Neural progenitor cell (in vitro differentiated cells): ENCODE data around the gene DDX31. TPM values are rescaled to one million over a fixed set of nuclear protein-coding genes. Genes with fewer than 3 reads are reported as not detected.
A peak's percentile ranks its signal among the peaks of the same experiment; 100 is the strongest.

Experiments used
- DNase-seq: peaks from one replicate; pipeline ENCODE4 v3.0.0-alpha.2; 2016; ENCODE audit warnings: low spot score
- H2AFZ ChIP-seq: fragments of 200-600 bp; sonication (generic); replicated peaks from 2 replicates; pipeline ENCODE4 v1.6.1; 2016; ENCODE audit warnings: antibody characterized with exemption
- H3F3A ChIP-seq: fragments of 200-600 bp; sonication (generic); 2 replicates; pipeline ENCODE4 v1.6.1; 2016; ENCODE audit warnings: antibody characterized with exemption, low read depth
- H3K27ac ChIP-seq: fragments of 200-600 bp; sonication (generic); 2 replicates; pipeline ENCODE4 v1.5.1; 2016; ENCODE audit warnings: mild to moderate bottlenecking
- H3K27me3 ChIP-seq: fragments of 200-600 bp; sonication (generic); 2 replicates; pipeline ENCODE4 v1.6.1; 2016; ENCODE audit warnings: mild to moderate bottlenecking, moderate library complexity
- H3K36me3 ChIP-seq: fragments of 200-600 bp; sonication (generic); 2 replicates; pipeline ENCODE4 v1.5.1; 2016
- H3K4me1 ChIP-seq: fragments of 200-600 bp; sonication (generic); 2 replicates; pipeline ENCODE4 v1.6.1; 2016; ENCODE audit warnings: mixed run types
- H3K4me2 ChIP-seq: fragments of 200-600 bp; sonication (generic); 2 replicates; pipeline ENCODE4 v1.6.1; 2016
- H3K4me3 ChIP-seq: fragments of 200-600 bp; sonication (generic); 2 replicates; pipeline ENCODE4 v1.5.1; 2016
- H3K79me2 ChIP-seq: fragments of 200-600 bp; sonication (generic); 2 replicates; pipeline ENCODE4 v1.6.1; 2016; ENCODE audit warnings: low read depth
- H3K9ac ChIP-seq: fragments of 200-600 bp; sonication (generic); 2 replicates; pipeline ENCODE4 v1.6.1; 2016
- H3K9me3 ChIP-seq: fragments of 200-600 bp; sonication (generic); 2 replicates; pipeline ENCODE4 v1.5.1; 2016; ENCODE audit warnings: low read depth
- H4K20me1 ChIP-seq: fragments of 200-600 bp; sonication (generic); 2 replicates; pipeline ENCODE4 v1.6.1; 2016; ENCODE audit warnings: low read depth
- H3K27ac Mint-ChIP-seq: 3 replicates; pipeline ENCODE4 v1.8.0; 2021; ENCODE audit warnings: mixed read lengths
- H3K27me3 Mint-ChIP-seq: 2 replicates; pipeline ENCODE4 v1.8.0; 2022; ENCODE audit warnings: low read depth, mild to moderate bottlenecking, inconsistent platforms, moderate library complexity, mixed read lengths; ENCODE audit not compliant: insufficient read depth
- H3K36me3 Mint-ChIP-seq: 3 replicates; pipeline ENCODE4 v1.8.0; 2021; ENCODE audit warnings: mixed read lengths
- H3K4me1 Mint-ChIP-seq: 3 replicates; pipeline ENCODE4 v1.8.0; 2021; ENCODE audit warnings: mixed read lengths
- H3K4me3 Mint-ChIP-seq: 3 replicates; pipeline ENCODE4 v1.8.0; 2021; ENCODE audit warnings: mild to moderate bottlenecking, moderate library complexity, mixed read lengths
- H3K9me3 Mint-ChIP-seq: 3 replicates; pipeline ENCODE4 v1.8.0; 2020; ENCODE audit warnings: mixed read lengths
- CTCF ChIP-seq: fragments of 200-600 bp; sonication (generic); IDR thresholded peaks from 2 replicates; pipeline ENCODE4 v1.5.1; 2017; ENCODE audit warnings: antibody characterized with exemption, mild to moderate bottlenecking
- EZH2 ChIP-seq: fragments of 200-600 bp; sonication (generic); IDR thresholded peaks from 2 replicates; pipeline ENCODE4 v1.6.1; 2017; ENCODE audit warnings: antibody characterized with exemption, mild to moderate bottlenecking, moderate library complexity
- EZH2phosphoT487 ChIP-seq: fragments of 200-600 bp; sonication (generic); IDR thresholded peaks from 2 replicates; pipeline ENCODE4 v1.6.1; 2017; ENCODE audit warnings: antibody characterized with exemption
- total RNA-seq: library from RNA; depleted of rRNA; stranded (reverse); fragments of >200 nt; gene quantifications from 2 replicates; pipeline ENCODE4 v1.2.3, GENCODE V29; 2015; ENCODE audit warnings: low replicate concordance

The DDX31 gene
- total RNA-seq, 1 donor from 2014 or later, result 25.7 TPM

- DNase-seq, result peak; percentile 75
- TF ChIP-seq CTCF (peak; percentile 67), EZH2 (no peak)
- Mint-ChIP-seq H3K4me1 (peaks cover 68% of the 10 kb centered on the region), H3K36me3 (no peaks in the 10 kb centered on the region), H3K9me3 (no peaks in the 10 kb centered on the region), H3K27ac (peak overlapping the region; percentile 69), H3K4me3 (peak overlapping the region; percentile 74), H3K27me3 (peaks cover 10% of the 10 kb centered on the region)
- Histone ChIP-seq H3K4me3 (peak overlapping the region; percentile 23), H3K27me3 (no peaks in the 10 kb centered on the region), H3K27ac (no peak overlapping the region), H3K9me3 (no peaks in the 10 kb centered on the region), H3F3A (peaks cover 21% of the 10 kb centered on the region), H3K36me3 (no peaks in the 10 kb centered on the region), H4K20me1 (no peaks in the 10 kb centered on the region), H3K79me2 (no peaks in the 10 kb centered on the region), H3K9ac (no peak overlapping the region), H3K4me1 (peaks cover 58% of the 10 kb centered on the region), H2AFZ (peak overlapping the region; percentile 78), H3K4me2 (peak overlapping the region; percentile 69)
Observed at GRCh38 chr9:132546148-132547051, 123.4 kb downstream of the DDX31 start.

DNA sequence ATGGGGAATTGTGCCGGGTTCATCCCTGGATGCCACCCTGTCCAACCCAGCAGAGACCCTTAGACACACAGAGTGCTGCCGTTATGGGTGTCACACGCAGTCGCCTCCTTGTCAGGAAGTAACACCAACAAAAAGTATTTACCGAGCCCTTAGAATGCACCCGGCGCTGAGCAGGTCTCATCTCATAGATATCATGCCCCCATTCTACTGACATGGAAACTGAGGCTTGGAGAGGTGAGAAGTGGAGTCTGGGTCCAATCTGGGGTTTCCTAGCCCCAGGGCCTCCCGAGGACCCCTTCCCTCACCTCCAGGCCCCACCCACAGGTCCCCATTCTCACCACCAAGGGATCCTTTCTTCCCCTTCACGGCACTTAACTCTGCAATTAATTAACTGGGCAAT is 124.2 kb downstream of the DDX31 start:
- H3K27ac ChIP-seq, result no peak overlapping the region
- H3K79me2 ChIP-seq, result no peaks in the 10 kb centered on the region
- H3K36me3 ChIP-seq, result no peaks in the 10 kb centered on the region
- H2AFZ ChIP-seq, result no peak overlapping the region
- Mint-ChIP-seq H3K27me3 (peaks cover 10% of the 10 kb centered on the region), H3K27ac (no peak overlapping the region), H3K4me1 (peaks cover 67% of the 10 kb centered on the region), H3K4me3 (peak overlapping the region; percentile 41), H3K9me3 (no peaks in the 10 kb centered on the region), H3K36me3 (no peaks in the 10 kb centered on the region)
- TF ChIP-seq EZH2phosphoT487 (no peak), EZH2 (no peak), CTCF (no peak)
- H3K4me1 ChIP-seq, result peaks cover 58% of the 10 kb centered on the region
- DNase-seq, result no peak
- no peaks in the 10 kb centered on the region for H3K27me3 ChIP-seq
- H3K9me3 ChIP-seq, result no peaks in the 10 kb centered on the region
- no peak overlapping the region for H3K9ac ChIP-seq
- H3K4me3 ChIP-seq, result peak overlapping the region; percentile 23
- H4K20me1 ChIP-seq, result no peaks in the 10 kb centered on the region
- peaks cover 21% of the 10 kb centered on the region for H3F3A ChIP-seq
- H3K4me2 ChIP-seq, result peak overlapping the region; percentile 69

GRCh38 chr9:132543960-132544359 is 125.8 kb downstream of the DDX31 start:
- Mint-ChIP-seq H3K4me1 (peaks cover 60% of the 10 kb centered on the region), H3K4me3 (no peak overlapping the region), H3K36me3 (peaks cover 2% of the 10 kb centered on the region), H3K9me3 (no peaks in the 10 kb centered on the region), H3K27ac (peak overlapping the region; percentile 95), H3K27me3 (peaks cover 10% of the 10 kb centered on the region)
- no peaks in the 10 kb centered on the region for H3K79me2 ChIP-seq
- H3K4me3 ChIP-seq, result no peak overlapping the region
- peak overlapping the region; percentile 20 for H3K4me2 ChIP-seq
- no peaks in the 10 kb centered on the region for H3K9me3 ChIP-seq
- H3K27ac ChIP-seq, result no peak overlapping the region
- DNase-seq, result peak; percentile 56
- no peaks in the 10 kb centered on the region for H3K36me3 ChIP-seq
- H4K20me1 ChIP-seq, result no peaks in the 10 kb centered on the region
- no peak overlapping the region for H2AFZ ChIP-seq
- TF ChIP-seq EZH2 (no peak), EZH2phosphoT487 (no peak), CTCF (no peak)
- no peaks in the 10 kb centered on the region for H3K27me3 ChIP-seq
- H3K9ac ChIP-seq, result no peak overlapping the region
- peaks cover 21% of the 10 kb centered on the region for H3F3A ChIP-seq
- peaks cover 50% of the 10 kb centered on the region for H3K4me1 ChIP-seq
